H9 (cell line): ENCODE measurements around the gene CXCL13. TPM values are rescaled to one million over a fixed set of nuclear protein-coding genes. Genes with fewer than 3 reads are reported as not detected.

ENCODE experiments used
- total RNA-seq: library from RNA; stranded (reverse); gene quantifications from 2 replicates; pipeline ENCODE4 v1.2.1, GENCODE V29; 2021

The CXCL13 gene
- total RNA-seq, 1 experiment from 2014 or later, result not detected

Other genes with a start within 250 kb of the CXCL13 start
- 14.5 and 15.9 TPM in 2 replicates for gene CNOT6L, start 213.5 kb downstream of the CXCL13 start, total RNA-seq